Endothelial cell (in vitro differentiated cells): Measurements from ENCODE around the gene SHISAL2B. TPM values are rescaled to one million over a fixed set of nuclear protein-coding genes. Genes with fewer than 3 reads are reported as not detected.
"Not testable (repeated sequence)": the region's sequence is repeated elsewhere in the genome, so short reads cannot be mapped to it uniquely, and the experiment has no call there.

Source experiments
- DNase-seq: peaks from one replicate; pipeline ENCODE4 v3.0.0; 2021; ENCODE audit warnings: low spot score
- H3K27ac Mint-ChIP-seq: one replicate; pipeline ENCODE4 v1.8.0; 2021; ENCODE audit warnings: mixed read lengths, inconsistent platforms; ENCODE audit not compliant: unreplicated experiment
- H3K27me3 Mint-ChIP-seq: one replicate; pipeline ENCODE4 v1.8.0; 2021; ENCODE audit warnings: mild to moderate bottlenecking, moderate library complexity, mixed read lengths, inconsistent platforms; ENCODE audit not compliant: unreplicated experiment
- H3K36me3 Mint-ChIP-seq: one replicate; pipeline ENCODE4 v1.8.0; 2021; ENCODE audit warnings: mild to moderate bottlenecking, low read depth, mixed read lengths, inconsistent platforms; ENCODE audit not compliant: unreplicated experiment
- H3K4me1 Mint-ChIP-seq: one replicate; pipeline ENCODE4 v1.8.0; 2021; ENCODE audit warnings: mild to moderate bottlenecking, mixed read lengths, inconsistent platforms; ENCODE audit not compliant: unreplicated experiment
- H3K4me3 Mint-ChIP-seq: one replicate; pipeline ENCODE4 v1.8.0; 2021; ENCODE audit warnings: mild to moderate bottlenecking, mixed read lengths, inconsistent platforms; ENCODE audit not compliant: unreplicated experiment
- H3K9me3 Mint-ChIP-seq: one replicate; pipeline ENCODE4 v1.8.0; 2021; ENCODE audit warnings: mixed read lengths, inconsistent platforms; ENCODE audit not compliant: unreplicated experiment
- CTCF ChIP-seq: fragments of 200-600 bp; sonication (generic); IDR thresholded peaks from one replicate; pipeline ENCODE4 v1.5.0; 2021; ENCODE audit warnings: antibody characterized with exemption; ENCODE audit not compliant: unreplicated experiment
- total RNA-seq: library from RNA; stranded (reverse); fragmentation: NEBNext Ultra II Directional; extraction: Animal tissue kit (Norgen Biotek cat#: 25700); gene quantifications from one replicate; pipeline ENCODE4 v1.2.1, GENCODE V29; 2021; ENCODE audit not compliant: unreplicated experiment

Gene SHISAL2B
- total RNA-seq, 1 donor from 2014 or later, result 1.4 TPM

GRCh38 chr5:64653766-64654560 is 36.3 kb upstream of the SHISAL2B start:
- Mint-ChIP-seq H3K4me3 (no peak overlapping the region), H3K4me1 (no peaks in the 10 kb centered on the region), H3K36me3 (peaks cover 3% of the 10 kb centered on the region), H3K27me3 (no peaks in the 10 kb centered on the region), H3K9me3 (no peaks in the 10 kb centered on the region), H3K27ac (no peak overlapping the region)
- TF ChIP-seq CTCF, result no peak
- no peak for DNase-seq

- H3K4me3 Mint-ChIP-seq, result no peak overlapping the region
- no peak overlapping the region for H3K27ac Mint-ChIP-seq
- H3K36me3 Mint-ChIP-seq, result peaks cover 3% of the 10 kb centered on the region
- TF ChIP-seq CTCF, result no peak
- H3K27me3 Mint-ChIP-seq, result no peaks in the 10 kb centered on the region
- no peak for DNase-seq
- no peaks in the 10 kb centered on the region for H3K4me1 Mint-ChIP-seq
- no peaks in the 10 kb centered on the region for H3K9me3 Mint-ChIP-seq
Observed at GRCh38 chr5:64654561-64654938, 35.8 kb upstream of the SHISAL2B start.

GRCh38 chr5:64655596-64655995 is 34.7 kb upstream of the SHISAL2B start:
- H3K4me3 Mint-ChIP-seq, result no peak overlapping the region
- no peaks in the 10 kb centered on the region for H3K4me1 Mint-ChIP-seq
- peaks cover 3% of the 10 kb centered on the region for H3K36me3 Mint-ChIP-seq

GRCh38 chr5:64659289-64659688 is 31.0 kb upstream of the SHISAL2B start:
- Mint-ChIP-seq H3K36me3 (no peaks in the 10 kb centered on the region), H3K27ac (no peak overlapping the region), H3K4me3 (no peak overlapping the region), H3K4me1 (no peaks in the 10 kb centered on the region), H3K27me3 (no peaks in the 10 kb centered on the region), H3K9me3 (no peaks in the 10 kb centered on the region)
- DNase-seq, result no peak
- no peak for TF ChIP-seq CTCF

More at GRCh38 chr5:64655596-64655995, 34.7 kb upstream of the SHISAL2B start:
- no peaks in the 10 kb centered on the region for H3K9me3 Mint-ChIP-seq
- no peak overlapping the region for H3K27ac Mint-ChIP-seq
- DNase-seq, result no peak
- no peaks in the 10 kb centered on the region for H3K27me3 Mint-ChIP-seq
- no peak for TF ChIP-seq CTCF

GRCh38 chr5:64663181-64663580 is 27.1 kb upstream of the SHISAL2B start:
- not testable (repeated sequence) for H3K4me1 Mint-ChIP-seq, H3K27ac Mint-ChIP-seq, H3K36me3 Mint-ChIP-seq, H3K4me3 Mint-ChIP-seq, H3K9me3 Mint-ChIP-seq, H3K27me3 Mint-ChIP-seq, DNase-seq
